Measurements from ENCODE around the gene WDR90.

DNA sequence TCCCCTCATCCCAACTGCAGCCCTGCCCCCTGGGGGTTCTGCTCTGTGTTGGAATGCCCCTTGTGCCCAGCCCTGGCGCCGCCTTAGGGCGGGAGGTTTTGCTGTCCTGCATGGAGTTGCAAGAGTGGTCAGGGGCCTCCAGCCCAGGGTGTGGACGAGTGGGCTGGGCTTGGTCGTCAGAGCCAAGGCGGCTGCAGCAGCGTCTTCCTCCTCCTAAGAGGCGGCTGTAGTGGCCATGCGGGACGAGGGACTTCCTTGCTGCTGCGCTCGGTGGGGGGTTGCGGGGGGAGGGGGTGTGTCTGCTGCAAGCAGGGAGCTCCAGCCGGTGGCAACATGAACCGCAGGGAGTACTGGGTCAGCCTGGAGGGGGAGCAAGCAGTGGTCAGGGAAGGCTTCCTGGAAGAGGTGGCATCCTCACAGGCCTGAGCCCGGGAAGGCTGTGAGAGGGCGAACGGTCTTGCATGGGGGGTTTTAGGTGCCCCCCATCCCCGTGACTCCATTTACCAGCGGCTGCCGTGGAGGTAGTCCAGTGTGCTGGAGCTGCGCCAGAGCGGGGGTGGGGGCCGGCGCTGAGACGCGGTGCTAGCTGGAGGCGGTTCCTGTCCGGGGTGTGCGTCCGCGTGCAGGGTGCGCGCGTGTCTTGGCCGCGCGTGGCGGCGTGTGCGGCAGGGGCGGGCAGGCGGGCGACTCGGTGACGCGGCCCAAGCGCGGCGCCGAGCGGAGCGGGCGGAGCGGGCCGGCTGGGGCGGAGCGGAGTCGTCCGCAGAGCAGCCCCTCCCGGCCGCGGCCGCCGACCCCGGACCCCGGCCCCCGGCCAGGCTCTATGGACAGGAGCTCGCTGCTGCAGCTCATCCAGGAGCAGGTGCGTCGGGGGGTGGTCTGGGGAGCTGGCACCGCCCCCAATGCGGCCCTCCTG lies 26.1 kb downstream of the WDR90 start, which contains the start of gene RHBDL1:
- TF ChIP-seq, protein P1, sequence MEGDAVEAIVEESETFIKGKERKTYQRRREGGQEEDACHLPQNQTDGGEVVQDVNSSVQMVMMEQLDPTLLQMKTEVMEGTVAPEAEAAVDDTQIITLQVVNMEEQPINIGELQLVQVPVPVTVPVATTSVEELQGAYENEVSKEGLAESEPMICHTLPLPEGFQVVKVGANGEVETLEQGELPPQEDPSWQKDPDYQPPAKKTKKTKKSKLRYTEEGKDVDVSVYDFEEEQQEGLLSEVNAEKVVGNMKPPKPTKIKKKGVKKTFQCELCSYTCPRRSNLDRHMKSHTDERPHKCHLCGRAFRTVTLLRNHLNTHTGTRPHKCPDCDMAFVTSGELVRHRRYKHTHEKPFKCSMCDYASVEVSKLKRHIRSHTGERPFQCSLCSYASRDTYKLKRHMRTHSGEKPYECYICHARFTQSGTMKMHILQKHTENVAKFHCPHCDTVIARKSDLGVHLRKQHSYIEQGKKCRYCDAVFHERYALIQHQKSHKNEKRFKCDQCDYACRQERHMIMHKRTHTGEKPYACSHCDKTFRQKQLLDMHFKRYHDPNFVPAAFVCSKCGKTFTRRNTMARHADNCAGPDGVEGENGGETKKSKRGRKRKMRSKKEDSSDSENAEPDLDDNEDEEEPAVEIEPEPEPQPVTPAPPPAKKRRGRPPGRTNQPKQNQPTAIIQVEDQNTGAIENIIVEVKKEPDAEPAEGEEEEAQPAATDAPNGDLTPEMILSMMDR (IDR thresholded peaks at IDR 0.05), result no peak
- TF ChIP-seq EZH2phosphoT487 (IDR thresholded peaks at IDR 0.05), result no peak
- no peak for TF ChIP-seq EZH2 (IDR thresholded peaks at IDR 0.05)
